NCI-H146 treated with DMSO at 0.1 percent for 48 hours (cell line): ENCODE results near the gene ZNF74.
"Not testable (repeated sequence)": the region's sequence is repeated elsewhere in the genome, so short reads cannot be mapped to it uniquely, and the experiment has no call there.

Source experiments
- DNase-seq: peaks from one replicate; lab custom pipeline; 2025; ENCODE audit not compliant: unreplicated experiment; lab: John Stamatoyannopoulos, UW

ZNF74 gene

GRCh38 chr22:20374130-20374529, 19.8 kb upstream of the ZNF74 start:
- not testable (repeated sequence) for DNase-seq

- DNase-seq: not testable (repeated sequence)
These were observed 17.7 kb upstream of the ZNF74 start for GRCh38 chr22:20376281-20376680.

- not testable (repeated sequence) for DNase-seq
These were observed 17.0 kb upstream of the ZNF74 start for GRCh38 chr22:20376983-20377382.

GRCh38 chr22:20378110-20378509, 15.8 kb upstream of the ZNF74 start:
- no peak for DNase-seq

GRCh38 chr22:20378684-20379083, 15.3 kb upstream of the ZNF74 start:
- DNase-seq: not testable (repeated sequence)

GRCh38 chr22:20380486-20380885, 13.5 kb upstream of the ZNF74 start:
- no peak for DNase-seq

- no peak for DNase-seq
These were observed 10.4 kb upstream of the ZNF74 start for GRCh38 chr22:20383538-20383937.

GRCh38 chr22:20384171-20384570, 9.8 kb upstream of the ZNF74 start:
- DNase-seq: no peak

GRCh38 chr22:20384865-20385264, 9.1 kb upstream of the ZNF74 start:
- DNase-seq: no peak

- no peak for DNase-seq
These were observed 7.6 kb upstream of the ZNF74 start for GRCh38 chr22:20386336-20386735.

- DNase-seq: no peak
These were observed 7.0 kb upstream of the ZNF74 start for GRCh38 chr22:20386972-20387371.

GRCh38 chr22:20388200-20388599, 5.8 kb upstream of the ZNF74 start:
- DNase-seq: no peak

GRCh38 chr22:20389288-20389687, 4.7 kb upstream of the ZNF74 start:
- DNase-seq: no peak

- DNase-seq: no peak
These were observed 3.5 kb upstream of the ZNF74 start for GRCh38 chr22:20390394-20390907.

- no peak for DNase-seq
These were observed 2.7 kb upstream of the ZNF74 start for GRCh38 chr22:20391222-20391621.

GRCh38 chr22:20392365-20392881, 1.5 kb upstream of the ZNF74 start:
- not testable (repeated sequence) for DNase-seq

GRCh38 chr22:20392983-20393704, 807 bp upstream of the ZNF74 start:
- DNase-seq: no peak

GRCh38 chr22:20395181-20395906, 1.4 kb downstream of the ZNF74 start:
- no peak for DNase-seq

GRCh38 chr22:20395907-20396287, 1.9 kb downstream of the ZNF74 start:
- no peak for DNase-seq

- DNase-seq: no peak
These were observed 2.7 kb downstream of the ZNF74 start for GRCh38 chr22:20396639-20397038.

GRCh38 chr22:20397498-20397897, 3.5 kb downstream of the ZNF74 start:
- DNase-seq: no peak

GRCh38 chr22:20398420-20398819, 4.5 kb downstream of the ZNF74 start:
- no peak for DNase-seq
